SU-DHL-6 (cell line): Measurements from ENCODE around the gene ZNF579.

Source experiments
- H2AFZ ChIP-seq: fragments of 200-600 bp; sonication (generic); 2 replicates; pipeline ENCODE4 v1.6.1; 2014; ENCODE audit warnings: low read depth, mild to moderate bottlenecking, moderate library complexity, mixed read lengths, antibody characterized with exemption, low read length; ENCODE audit not compliant: severe bottlenecking
- H3F3A ChIP-seq: fragments of 200-600 bp; shearing (Covaris generic); 2 replicates; pipeline ENCODE4 v1.6.0; 2016; ENCODE audit warnings: antibody characterized with exemption, mild to moderate bottlenecking; ENCODE audit not compliant: insufficient read depth
- H3K27ac ChIP-seq: fragments of 200-600 bp; sonication (generic); 2 replicates; pipeline ENCODE4 v1.5.1; 2016; ENCODE audit warnings: low read depth, mild to moderate bottlenecking, low read length, moderate library complexity, mixed read lengths
- H3K27me3 ChIP-seq: fragments of 200-600 bp; sonication (generic), shearing (Covaris generic); 2 replicates; pipeline ENCODE4 v1.6.0; 2014; ENCODE audit warnings: mild to moderate bottlenecking, low read length
- H3K36me3 ChIP-seq: fragments of 200-600 bp; sonication (generic); 2 replicates; pipeline ENCODE4 v1.6.1; 2014; ENCODE audit warnings: mild to moderate bottlenecking, low read length, mixed read lengths
- H3K4me2 ChIP-seq: fragments of 300-600, 200-600 bp; shearing (Covaris generic), sonication (generic); 2 replicates; pipeline ENCODE4 v1.6.0; 2014; ENCODE audit warnings: low read length, low read depth, mild to moderate bottlenecking; ENCODE audit not compliant: poor library complexity, severe bottlenecking
- H3K4me3 ChIP-seq: fragments of 200-600 bp; sonication (generic); 2 replicates; pipeline ENCODE4 v1.5.1; 2014; ENCODE audit warnings: antibody characterized with exemption, low read length, mild to moderate bottlenecking, mixed read lengths; ENCODE audit not compliant: insufficient read depth, poor library complexity, severe bottlenecking
- H3K79me2 ChIP-seq: fragments of 200-600 bp; sonication (generic); 2 replicates; pipeline ENCODE4 v1.6.1; 2014; ENCODE audit warnings: mild to moderate bottlenecking, low read length, moderate library complexity; ENCODE audit not compliant: insufficient read depth
- H3K9ac ChIP-seq: fragments of 200-600 bp; sonication (generic); 2 replicates; pipeline ENCODE4 v1.7.0; 2014; ENCODE audit warnings: mild to moderate bottlenecking, low read length
- H3K9me2 ChIP-seq: fragments of 200-600 bp; sonication (generic); replicated peaks from 2 replicates; pipeline ENCODE4 v1.6.1; 2014; ENCODE audit warnings: low read length; ENCODE audit not compliant: insufficient read depth
- H3K9me3 ChIP-seq: fragments of 200-600 bp; sonication (generic); 2 replicates; pipeline ENCODE4 v1.6.1; 2014; ENCODE audit warnings: low read length, mixed read lengths; ENCODE audit not compliant: insufficient read depth
- H4K20me1 ChIP-seq: fragments of 200-600 bp; sonication (generic); 2 replicates; pipeline ENCODE4 v1.6.1; 2014; ENCODE audit warnings: low read depth, mild to moderate bottlenecking, antibody characterized with exemption, low read length, moderate library complexity, mixed read lengths
- EZH2phosphoT487 ChIP-seq: fragments of 200-600 bp; sonication (generic), shearing (Covaris generic); conservative IDR thresholded peaks from 2 replicates; pipeline ENCODE4 v1.6.1; 2018; ENCODE audit warnings: mild to moderate bottlenecking, antibody characterized with exemption, low read length, moderate library complexity, mixed read lengths
- TF ChIP-seq, protein P1 (sequence below): fragments of 200-600 bp; sonication (generic); IDR thresholded peaks from one replicate; pipeline ENCODE4 v1.5.1; 2017; ENCODE audit warnings: antibody characterized with exemption, mild to moderate bottlenecking, low read length, moderate library complexity; ENCODE audit not compliant: insufficient read depth, poor library complexity, severe bottlenecking

ZNF579 gene

GRCh38 chr19:55593096-55593772 lies 12.6 kb upstream of the ZNF579 start:
- H3F3A ChIP-seq, result no peaks in the 10 kb centered on the region
- no peak overlapping the region for H3K9ac ChIP-seq
- H3K36me3 ChIP-seq, result no peaks in the 10 kb centered on the region
- no peaks in the 10 kb centered on the region for H3K9me3 ChIP-seq
- TF ChIP-seq, protein P1, sequence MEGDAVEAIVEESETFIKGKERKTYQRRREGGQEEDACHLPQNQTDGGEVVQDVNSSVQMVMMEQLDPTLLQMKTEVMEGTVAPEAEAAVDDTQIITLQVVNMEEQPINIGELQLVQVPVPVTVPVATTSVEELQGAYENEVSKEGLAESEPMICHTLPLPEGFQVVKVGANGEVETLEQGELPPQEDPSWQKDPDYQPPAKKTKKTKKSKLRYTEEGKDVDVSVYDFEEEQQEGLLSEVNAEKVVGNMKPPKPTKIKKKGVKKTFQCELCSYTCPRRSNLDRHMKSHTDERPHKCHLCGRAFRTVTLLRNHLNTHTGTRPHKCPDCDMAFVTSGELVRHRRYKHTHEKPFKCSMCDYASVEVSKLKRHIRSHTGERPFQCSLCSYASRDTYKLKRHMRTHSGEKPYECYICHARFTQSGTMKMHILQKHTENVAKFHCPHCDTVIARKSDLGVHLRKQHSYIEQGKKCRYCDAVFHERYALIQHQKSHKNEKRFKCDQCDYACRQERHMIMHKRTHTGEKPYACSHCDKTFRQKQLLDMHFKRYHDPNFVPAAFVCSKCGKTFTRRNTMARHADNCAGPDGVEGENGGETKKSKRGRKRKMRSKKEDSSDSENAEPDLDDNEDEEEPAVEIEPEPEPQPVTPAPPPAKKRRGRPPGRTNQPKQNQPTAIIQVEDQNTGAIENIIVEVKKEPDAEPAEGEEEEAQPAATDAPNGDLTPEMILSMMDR, result no peak
- TF ChIP-seq EZH2phosphoT487, result no peak
- no peak overlapping the region for H3K4me3 ChIP-seq
- no peaks in the 10 kb centered on the region for H3K79me2 ChIP-seq
- no peaks in the 10 kb centered on the region for H3K9me2 ChIP-seq
- H3K4me2 ChIP-seq, result no peak overlapping the region
- H4K20me1 ChIP-seq, result no peaks in the 10 kb centered on the region
- H3K27ac ChIP-seq, result no peak overlapping the region
- H2AFZ ChIP-seq, result no peak overlapping the region
- no peaks in the 10 kb centered on the region for H3K27me3 ChIP-seq

DNA sequence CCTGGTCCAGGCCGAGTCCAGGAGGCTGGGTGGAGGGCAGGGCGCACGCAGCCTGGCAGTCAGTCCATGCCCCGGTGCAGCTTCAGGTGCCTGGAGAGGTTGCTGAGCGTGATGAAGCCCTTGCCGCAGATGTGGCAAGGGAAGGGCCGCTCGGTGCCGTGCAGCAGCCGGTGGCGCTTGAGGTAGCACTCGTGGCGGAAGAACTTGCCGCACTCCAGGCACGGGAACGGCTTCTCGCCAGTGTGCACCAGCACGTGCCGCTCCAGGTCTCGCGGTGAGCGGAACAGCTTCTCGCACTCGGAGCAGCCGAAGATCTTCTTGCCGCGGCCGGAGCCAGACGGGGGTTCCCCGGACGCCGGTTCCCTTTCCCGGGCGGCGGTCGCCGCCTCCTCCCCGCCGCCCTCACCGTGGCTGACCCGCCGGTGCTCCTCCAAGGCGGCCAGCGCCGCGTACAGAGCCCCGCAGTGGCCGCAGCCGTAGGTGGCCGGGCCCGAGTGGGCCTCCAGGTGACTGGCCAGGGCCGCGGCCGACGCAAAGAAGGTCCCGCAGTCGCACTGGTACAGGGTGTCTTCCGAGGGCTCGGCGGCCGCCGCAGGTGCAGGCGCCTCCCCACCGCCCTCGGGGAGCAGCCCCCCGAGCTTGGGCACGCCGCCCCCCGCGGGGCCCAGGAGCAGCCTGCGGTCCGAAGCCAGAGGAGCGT lies 11.9 kb upstream of the ZNF579 start:
- Histone ChIP-seq H3K79me2 (no peaks in the 10 kb centered on the region), H3F3A (no peaks in the 10 kb centered on the region), H3K9me3 (no peaks in the 10 kb centered on the region), H2AFZ (no peak overlapping the region), H3K9ac (no peak overlapping the region), H3K27ac (no peak overlapping the region), H3K4me3 (no peak overlapping the region), H3K4me2 (no peak overlapping the region), H3K36me3 (no peaks in the 10 kb centered on the region), H3K27me3 (no peaks in the 10 kb centered on the region), H3K9me2 (no peaks in the 10 kb centered on the region), H4K20me1 (no peaks in the 10 kb centered on the region)
- TF ChIP-seq, protein P1, result no peak
- TF ChIP-seq EZH2phosphoT487, result no peak

- Histone ChIP-seq H3K9me3 (no peaks in the 10 kb centered on the region), H4K20me1 (no peaks in the 10 kb centered on the region), H3K9ac (no peak overlapping the region), H3K79me2 (no peaks in the 10 kb centered on the region), H2AFZ (no peak overlapping the region), H3K27ac (no peak overlapping the region), H3K9me2 (no peaks in the 10 kb centered on the region), H3K27me3 (no peaks in the 10 kb centered on the region), H3K4me2 (no peak overlapping the region), H3K4me3 (no peak overlapping the region), H3F3A (no peaks in the 10 kb centered on the region), H3K36me3 (no peaks in the 10 kb centered on the region)
- TF ChIP-seq EZH2phosphoT487, result no peak
- TF ChIP-seq, protein P1, result no peak
Measured at GRCh38 chr19:55591555-55591954, 10.9 kb upstream of the ZNF579 start.
